GM12878 (cell line): ENCODE data around the gene MAB21L3. TPM values are rescaled to one million over a fixed set of nuclear protein-coding genes. Genes with fewer than 3 reads are reported as not detected.

ENCODE experiments used
- ASH2L ChIP-seq: fragments of 300-600, 200-600 bp; sonication (generic); IDR thresholded peaks from 2 replicates; pipeline ENCODE4 v1.6.1; 2017; ENCODE audit warnings: low read depth, mild to moderate bottlenecking, borderline replicate concordance
- CREM ChIP-seq: IDR thresholded peaks from 2 replicates; pipeline ENCODE4 v1.6.1; 2014; ENCODE audit warnings: antibody characterized with exemption, low read depth
- ETV6 ChIP-seq, 2 experiments: fragments of 450-650 bp in 1 of 2; IDR thresholded peaks in 1 of 2; conservative IDR thresholded peaks in 1 of 2; 2 replicates each; pipeline ENCODE4 v1.6.1; 2014; ENCODE audit warnings: antibody characterized with exemption in 1 of 2, borderline replicate concordance in 1 of 2, low read depth in 1 of 2, mild to moderate bottlenecking in 1 of 2, moderate library complexity in 1 of 2
- EZH2 ChIP-seq: IDR thresholded peaks from 2 replicates; pipeline ENCODE4 v1.6.1; 2012; ENCODE audit warnings: low read depth, mild to moderate bottlenecking, control low read depth, inconsistent platforms, low read length, borderline replicate concordance; ENCODE audit not compliant: control insufficient read depth
- GABPA ChIP-seq: IDR thresholded peaks from 2 replicates; pipeline ENCODE4 v1.6.1; 2014; ENCODE audit warnings: antibody characterized with exemption, low read depth, mild to moderate bottlenecking, inconsistent platforms
- HCFC1 ChIP-seq: fragments of 150-350 bp; IDR thresholded peaks from 2 replicates; pipeline ENCODE4 v1.6.1; 2014; ENCODE audit warnings: low read length
- KAT2A ChIP-seq: conservative IDR thresholded peaks from 2 replicates; pipeline ENCODE4 v1.6.1; 2011; ENCODE audit warnings: low read depth, low read length; ENCODE audit not compliant: control insufficient read depth
- POLR2AphosphoS5 ChIP-seq: IDR thresholded peaks from 2 replicates; pipeline ENCODE4 v1.6.1; 2011; ENCODE audit warnings: mild to moderate bottlenecking, low read length, inconsistent platforms
- RUNX3 ChIP-seq: IDR thresholded peaks from 2 replicates; pipeline ENCODE4 v1.6.1; 2012; ENCODE audit warnings: low read length, inconsistent platforms
- polyA plus RNA-seq, 11 experiments: library from polyadenylated mRNA; depleted of rRNA in 4 of 11; unstranded in 6 of 11; stranded (reverse) in 5 of 11; fragments of >200 nt; fragmentation: Nextera tagmentation in 4 of 11; fragmentation: Illumina TruSeq in 1 of 11; extraction: Ambion mirVana in 4 of 11; extraction: Trizol in 1 of 11; gene quantifications; 1 replicate in 1 of 11; 2 replicates in 10 of 11; pipeline versions ENCODE4 v1.2.1 to v1.2.3, GENCODE V29; 2011 to 2016; ENCODE audit warnings: inconsistent platforms in 2 of 11, missing spikeins in 2 of 11, low read depth in 1 of 11
- total RNA-seq, 4 experiments: library from RNA; depleted of rRNA in 3 of 4; stranded (reverse); fragments of >200 nt in 3 of 4; fragmentation: Illumina TruSeq in 1 of 4; extraction: Trizol in 1 of 4; gene quantifications; 2 replicates each; pipeline versions ENCODE4 v1.2.1 to v1.2.3, GENCODE V29; 2013 to 2021
- TF ChIP-seq, protein P1 (sequence below): fragments of 150-350 bp; IDR thresholded peaks from 2 replicates; pipeline ENCODE4 v1.6.1; 2014; ENCODE audit warnings: mild to moderate bottlenecking, low read depth, low read length
- TF ChIP-seq, protein P2 (sequence below): IDR thresholded peaks from 2 replicates; pipeline ENCODE4 v1.6.1; 2011; ENCODE audit warnings: borderline replicate concordance, low read depth, mild to moderate bottlenecking, moderate library complexity, mixed read lengths, low read length; ENCODE audit not compliant: insufficient read depth; ENCODE audit errors: extremely low read length
- TF ChIP-seq, protein P3 (sequence below): fragments of 450-650 bp; IDR thresholded peaks from 2 replicates; pipeline ENCODE4 v1.6.1; 2017; ENCODE audit warnings: antibody characterized with exemption, mild to moderate bottlenecking, moderate library complexity
- TF ChIP-seq, protein P4 (sequence below): fragments of 150-350 bp; IDR thresholded peaks from 2 replicates; pipeline ENCODE4 v1.6.1; 2016; ENCODE audit warnings: low read depth, low read length

Gene MAB21L3
- total and polyA plus RNA-seq, 10 of the 15 experiments (the other 5 are each of a cell fraction or from before 2014, with no cell fraction given) = 0.18 to 18.6 (median 1.3) TPM

DNA sequence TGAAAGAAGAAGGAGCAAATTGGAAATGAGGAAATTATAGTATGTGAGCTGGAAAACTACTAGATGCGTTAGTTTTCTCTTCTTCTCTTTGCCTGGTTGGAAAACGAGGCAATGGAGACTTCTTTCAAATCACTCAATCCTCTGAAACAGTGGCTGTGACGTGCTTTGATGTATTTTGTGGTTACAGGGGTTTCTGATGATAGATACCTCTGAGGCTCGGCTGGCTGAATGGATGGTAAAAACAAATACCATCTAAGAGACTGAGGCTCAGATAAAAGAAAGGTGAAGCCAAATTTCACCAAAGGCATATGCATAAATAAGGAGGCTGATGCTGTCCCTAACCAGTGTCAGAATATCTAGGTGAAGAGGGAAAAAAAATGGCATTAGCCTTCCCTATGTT, 15.1 kb downstream of the MAB21L3 start (continued):
- no peak for TF ChIP-seq EZH2
- no peak for TF ChIP-seq POLR2AphosphoS5
- TF ChIP-seq ASH2L = no peak
- TF ChIP-seq CREM = no peak
- no peak for TF ChIP-seq GABPA
- TF ChIP-seq HCFC1 = no peak
- no peak for TF ChIP-seq ETV6 (conservative IDR thresholded peaks at IDR 0.05 in 1 of 2, IDR thresholded peaks at IDR 0.05 in 1 of 2; ENCODE audit: borderline replicate concordance in 1 of 2, low read depth in 1 of 2)
- no peak for TF ChIP-seq KAT2A
- TF ChIP-seq, protein P1, sequence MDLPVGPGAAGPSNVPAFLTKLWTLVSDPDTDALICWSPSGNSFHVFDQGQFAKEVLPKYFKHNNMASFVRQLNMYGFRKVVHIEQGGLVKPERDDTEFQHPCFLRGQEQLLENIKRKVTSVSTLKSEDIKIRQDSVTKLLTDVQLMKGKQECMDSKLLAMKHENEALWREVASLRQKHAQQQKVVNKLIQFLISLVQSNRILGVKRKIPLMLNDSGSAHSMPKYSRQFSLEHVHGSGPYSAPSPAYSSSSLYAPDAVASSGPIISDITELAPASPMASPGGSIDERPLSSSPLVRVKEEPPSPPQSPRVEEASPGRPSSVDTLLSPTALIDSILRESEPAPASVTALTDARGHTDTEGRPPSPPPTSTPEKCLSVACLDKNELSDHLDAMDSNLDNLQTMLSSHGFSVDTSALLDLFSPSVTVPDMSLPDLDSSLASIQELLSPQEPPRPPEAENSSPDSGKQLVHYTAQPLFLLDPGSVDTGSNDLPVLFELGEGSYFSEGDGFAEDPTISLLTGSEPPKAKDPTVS = no peak
- TF ChIP-seq, protein P2, sequence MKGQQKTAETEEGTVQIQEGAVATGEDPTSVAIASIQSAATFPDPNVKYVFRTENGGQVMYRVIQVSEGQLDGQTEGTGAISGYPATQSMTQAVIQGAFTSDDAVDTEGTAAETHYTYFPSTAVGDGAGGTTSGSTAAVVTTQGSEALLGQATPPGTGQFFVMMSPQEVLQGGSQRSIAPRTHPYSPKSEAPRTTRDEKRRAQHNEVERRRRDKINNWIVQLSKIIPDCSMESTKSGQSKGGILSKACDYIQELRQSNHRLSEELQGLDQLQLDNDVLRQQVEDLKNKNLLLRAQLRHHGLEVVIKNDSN = no peak
- TF ChIP-seq, protein P3, sequence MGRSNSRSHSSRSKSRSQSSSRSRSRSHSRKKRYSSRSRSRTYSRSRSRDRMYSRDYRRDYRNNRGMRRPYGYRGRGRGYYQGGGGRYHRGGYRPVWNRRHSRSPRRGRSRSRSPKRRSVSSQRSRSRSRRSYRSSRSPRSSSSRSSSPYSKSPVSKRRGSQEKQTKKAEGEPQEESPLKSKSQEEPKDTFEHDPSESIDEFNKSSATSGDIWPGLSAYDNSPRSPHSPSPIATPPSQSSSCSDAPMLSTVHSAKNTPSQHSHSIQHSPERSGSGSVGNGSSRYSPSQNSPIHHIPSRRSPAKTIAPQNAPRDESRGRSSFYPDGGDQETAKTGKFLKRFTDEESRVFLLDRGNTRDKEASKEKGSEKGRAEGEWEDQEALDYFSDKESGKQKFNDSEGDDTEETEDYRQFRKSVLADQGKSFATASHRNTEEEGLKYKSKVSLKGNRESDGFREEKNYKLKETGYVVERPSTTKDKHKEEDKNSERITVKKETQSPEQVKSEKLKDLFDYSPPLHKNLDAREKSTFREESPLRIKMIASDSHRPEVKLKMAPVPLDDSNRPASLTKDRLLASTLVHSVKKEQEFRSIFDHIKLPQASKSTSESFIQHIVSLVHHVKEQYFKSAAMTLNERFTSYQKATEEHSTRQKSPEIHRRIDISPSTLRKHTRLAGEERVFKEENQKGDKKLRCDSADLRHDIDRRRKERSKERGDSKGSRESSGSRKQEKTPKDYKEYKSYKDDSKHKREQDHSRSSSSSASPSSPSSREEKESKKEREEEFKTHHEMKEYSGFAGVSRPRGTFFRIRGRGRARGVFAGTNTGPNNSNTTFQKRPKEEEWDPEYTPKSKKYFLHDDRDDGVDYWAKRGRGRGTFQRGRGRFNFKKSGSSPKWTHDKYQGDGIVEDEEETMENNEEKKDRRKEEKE = no peak
- TF ChIP-seq RUNX3 = no peak
- TF ChIP-seq, protein P4, sequence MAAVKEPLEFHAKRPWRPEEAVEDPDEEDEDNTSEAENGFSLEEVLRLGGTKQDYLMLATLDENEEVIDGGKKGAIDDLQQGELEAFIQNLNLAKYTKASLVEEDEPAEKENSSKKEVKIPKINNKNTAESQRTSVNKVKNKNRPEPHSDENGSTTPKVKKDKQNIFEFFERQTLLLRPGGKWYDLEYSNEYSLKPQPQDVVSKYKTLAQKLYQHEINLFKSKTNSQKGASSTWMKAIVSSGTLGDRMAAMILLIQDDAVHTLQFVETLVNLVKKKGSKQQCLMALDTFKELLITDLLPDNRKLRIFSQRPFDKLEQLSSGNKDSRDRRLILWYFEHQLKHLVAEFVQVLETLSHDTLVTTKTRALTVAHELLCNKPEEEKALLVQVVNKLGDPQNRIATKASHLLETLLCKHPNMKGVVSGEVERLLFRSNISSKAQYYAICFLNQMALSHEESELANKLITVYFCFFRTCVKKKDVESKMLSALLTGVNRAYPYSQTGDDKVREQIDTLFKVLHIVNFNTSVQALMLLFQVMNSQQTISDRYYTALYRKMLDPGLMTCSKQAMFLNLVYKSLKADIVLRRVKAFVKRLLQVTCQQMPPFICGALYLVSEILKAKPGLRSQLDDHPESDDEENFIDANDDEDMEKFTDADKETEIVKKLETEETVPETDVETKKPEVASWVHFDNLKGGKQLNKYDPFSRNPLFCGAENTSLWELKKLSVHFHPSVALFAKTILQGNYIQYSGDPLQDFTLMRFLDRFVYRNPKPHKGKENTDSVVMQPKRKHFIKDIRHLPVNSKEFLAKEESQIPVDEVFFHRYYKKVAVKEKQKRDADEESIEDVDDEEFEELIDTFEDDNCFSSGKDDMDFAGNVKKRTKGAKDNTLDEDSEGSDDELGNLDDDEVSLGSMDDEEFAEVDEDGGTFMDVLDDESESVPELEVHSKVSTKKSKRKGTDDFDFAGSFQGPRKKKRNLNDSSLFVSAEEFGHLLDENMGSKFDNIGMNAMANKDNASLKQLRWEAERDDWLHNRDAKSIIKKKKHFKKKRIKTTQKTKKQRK = no peak
